Stimulated activated CD4-positive, alpha-beta T cell treated with anti-CD3 and anti-CD28 coated beads, Interleukin-4, amount 100 ng/mL, for 24 hours (primary cell): ENCODE data around the gene NOS3.
"Not testable (repeated sequence)": the region's sequence is repeated elsewhere in the genome, so short reads cannot be mapped to it uniquely, and the experiment has no call there.

Source experiments
- DNase-seq: peaks from one replicate; pipeline ENCODE4 v3.0.0-alpha.2; 2020

The NOS3 gene

DNA sequence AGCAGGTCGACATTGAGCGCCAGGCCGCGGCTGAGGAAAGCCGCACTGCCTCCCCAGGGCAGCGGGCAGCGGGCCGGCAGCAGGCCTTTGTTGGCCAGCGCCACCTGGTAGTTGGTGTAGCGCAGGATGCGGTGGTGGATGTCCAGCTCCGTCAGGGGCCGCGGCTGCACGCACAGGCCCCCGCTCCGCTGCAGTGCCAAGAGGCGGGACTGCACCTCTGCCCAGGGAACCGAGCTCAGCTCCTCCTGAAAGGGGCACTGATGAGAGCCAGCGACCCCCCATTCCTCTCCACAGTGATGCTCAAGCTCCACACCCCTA, 28.3 kb downstream of the NOS3 start:
- no peak for DNase-seq

GRCh38 chr7:151020231-151020630, 29.4 kb downstream of the NOS3 start:
- DNase-seq: no peak

DNA sequence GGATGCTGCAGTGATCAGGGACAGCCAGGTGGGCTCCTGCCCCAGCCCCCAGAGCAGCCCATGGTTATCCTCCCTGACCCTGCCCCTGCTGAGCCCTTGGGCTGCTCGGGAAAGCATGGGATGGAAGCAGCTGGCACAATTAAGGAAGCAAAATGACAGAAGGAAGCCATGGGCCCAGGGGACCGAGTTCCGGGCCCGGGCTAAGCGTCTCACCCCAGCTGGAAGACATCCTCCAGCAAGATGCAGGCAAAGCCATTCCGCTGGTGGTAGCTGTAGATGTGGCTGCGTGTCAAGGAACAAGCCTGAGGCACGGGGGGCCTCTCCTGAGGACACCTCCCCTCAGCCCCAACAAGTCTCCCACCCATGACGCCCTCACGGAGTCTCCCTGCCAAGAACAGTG, 32.4 kb downstream of the NOS3 start:
- DNase-seq: no peak

DNA sequence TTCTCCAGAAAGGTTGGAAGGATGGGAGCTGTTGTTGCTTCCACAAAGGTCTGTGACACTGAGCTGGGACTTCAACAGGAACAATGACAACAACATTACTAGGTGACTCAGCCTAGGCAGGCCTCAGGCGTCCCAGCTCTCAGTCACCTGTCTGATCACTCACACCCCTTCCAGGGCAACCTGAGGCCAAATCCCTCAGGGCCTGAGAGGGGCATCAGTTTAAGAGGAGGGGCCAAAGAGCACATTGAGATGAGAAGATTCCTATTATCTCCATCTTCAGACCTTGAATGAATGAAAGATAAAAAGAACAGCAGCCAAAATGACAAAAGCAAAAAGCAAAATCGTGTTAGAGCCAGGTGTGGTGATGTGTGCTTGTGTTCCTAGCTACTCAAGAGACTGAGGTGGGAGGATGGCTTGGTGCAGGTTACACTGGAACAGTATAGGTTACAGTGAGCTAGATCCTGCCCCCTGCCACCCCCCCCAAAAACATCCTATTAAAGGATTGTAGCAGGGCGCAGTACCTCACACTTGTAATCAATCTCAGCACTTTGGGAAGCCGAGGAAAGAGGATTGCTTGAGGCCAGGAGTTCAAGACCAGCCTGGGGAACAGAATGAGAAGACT, 33.7 kb downstream of the NOS3 start, which contains the start of gene ATG9B:
TSS of gene ATG9B (minus strand) at position 60 of the 622 bp plus-strand sequence. CDS start 71 bp downstream, outside the sequence.
- no peak for DNase-seq

GRCh38 chr7:151025924-151026671, 35.3 kb downstream of the NOS3 start:
- DNase-seq: no peak

- not testable (repeated sequence) for DNase-seq
These were observed 36.2 kb downstream of the NOS3 start for GRCh38 chr7:151026771-151027727.

GRCh38 chr7:151027728-151028130, 36.9 kb downstream of the NOS3 start:
- not testable (repeated sequence) for DNase-seq

DNA sequence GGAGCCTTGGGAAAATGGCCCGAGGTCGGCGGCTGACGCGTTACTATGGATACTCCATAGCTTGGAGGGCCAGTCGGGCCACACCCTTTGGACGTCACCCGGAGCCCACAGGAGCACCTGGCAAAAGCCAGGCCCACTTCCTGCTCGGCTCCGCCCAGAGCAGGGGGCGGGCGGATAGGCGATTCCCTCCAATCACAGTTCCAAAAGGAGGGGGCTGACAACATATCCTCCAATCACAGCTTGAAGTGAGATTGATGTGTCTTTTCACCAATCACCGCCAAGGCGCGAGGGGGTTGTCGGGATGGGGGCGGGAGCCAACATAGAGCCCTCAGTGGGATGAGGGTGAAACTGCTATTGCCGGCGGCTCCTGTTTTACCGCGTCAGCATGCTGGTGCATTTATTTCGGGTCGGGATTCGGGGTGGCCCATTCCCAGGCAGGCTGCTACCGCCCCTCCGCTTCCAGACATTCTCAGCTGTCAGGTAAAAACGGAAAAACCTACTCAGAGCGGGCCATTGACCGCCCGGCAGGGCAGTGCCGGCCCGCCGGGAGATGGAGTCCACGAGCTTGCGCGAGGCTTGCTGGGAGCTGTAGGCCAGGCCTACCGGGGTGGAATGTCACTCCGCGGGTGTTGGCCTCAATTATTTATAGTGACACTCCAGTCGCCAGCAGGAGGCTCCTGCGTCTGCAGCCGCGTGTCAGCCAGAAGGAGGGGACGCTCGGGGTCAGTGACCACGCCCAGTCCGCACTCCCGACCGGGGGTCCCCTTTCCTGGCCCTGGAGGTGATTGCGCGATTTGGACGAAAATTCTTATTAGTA, 37.5 kb downstream of the NOS3 start, which contains the start of gene ABCB8:
TSS of gene ABCB8 (plus strand) at position 320 of the 817 bp plus-strand sequence. CDS start at position 386, 66 bp downstream.
- DNase-seq: peak; percentile 99

DNA sequence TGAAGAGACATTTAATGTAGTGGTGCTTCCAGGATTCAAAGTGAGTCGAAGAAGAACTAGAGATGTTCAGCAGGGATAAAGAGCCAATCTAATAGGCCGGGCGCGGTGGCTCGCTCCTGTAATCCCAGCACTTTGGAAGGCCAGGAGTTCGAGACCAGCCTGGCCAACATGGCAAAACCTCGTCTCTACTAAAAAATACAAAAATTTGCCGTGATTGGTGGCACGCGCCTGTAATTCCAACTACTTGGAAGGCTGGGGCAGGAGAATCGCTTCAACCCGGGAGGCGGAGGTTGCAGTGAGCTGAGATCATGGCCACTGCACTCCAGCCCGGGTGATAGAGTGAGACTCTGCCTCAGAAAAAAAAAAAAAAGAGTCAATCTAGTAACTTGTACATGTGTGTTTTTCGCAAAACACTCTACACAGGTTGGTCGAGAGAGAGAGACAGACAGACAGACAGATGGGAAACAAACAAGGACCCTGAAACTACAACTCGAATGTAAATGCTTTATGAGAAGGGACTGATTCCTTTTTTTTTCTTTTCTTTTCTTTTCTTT, 38.2 kb downstream of the NOS3 start:
- DNase-seq: no peak

DNA sequence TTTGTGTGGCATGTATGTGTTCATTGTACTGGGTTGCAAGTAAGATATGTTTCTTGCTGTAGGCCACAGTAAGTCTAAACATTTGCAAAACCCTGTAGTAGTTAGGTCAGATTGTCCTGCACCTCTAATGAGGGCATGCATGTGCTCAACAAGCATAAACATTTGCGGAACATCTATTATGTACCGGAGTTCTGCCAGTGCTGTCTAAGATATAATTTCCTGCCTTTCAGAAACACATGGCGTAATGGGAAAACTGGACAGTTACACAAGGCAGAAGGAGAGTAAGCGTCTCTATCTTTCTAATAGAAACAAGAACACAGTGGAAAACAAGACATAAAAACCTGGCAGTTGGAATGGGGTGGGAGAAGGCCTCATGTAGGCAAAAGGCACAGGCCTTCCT, 40.2 kb downstream of the NOS3 start:
- DNase-seq: no peak

GRCh38 chr7:151032936-151033863, 42.4 kb downstream of the NOS3 start:
- no peak for DNase-seq

- no peak for DNase-seq
These were observed 43.0 kb downstream of the NOS3 start for GRCh38 chr7:151033864-151034249.

- DNase-seq: no peak
These were observed 43.7 kb downstream of the NOS3 start for GRCh38 chr7:151034312-151035025.

GRCh38 chr7:151035026-151035717, 44.4 kb downstream of the NOS3 start:
- no peak for DNase-seq

DNA sequence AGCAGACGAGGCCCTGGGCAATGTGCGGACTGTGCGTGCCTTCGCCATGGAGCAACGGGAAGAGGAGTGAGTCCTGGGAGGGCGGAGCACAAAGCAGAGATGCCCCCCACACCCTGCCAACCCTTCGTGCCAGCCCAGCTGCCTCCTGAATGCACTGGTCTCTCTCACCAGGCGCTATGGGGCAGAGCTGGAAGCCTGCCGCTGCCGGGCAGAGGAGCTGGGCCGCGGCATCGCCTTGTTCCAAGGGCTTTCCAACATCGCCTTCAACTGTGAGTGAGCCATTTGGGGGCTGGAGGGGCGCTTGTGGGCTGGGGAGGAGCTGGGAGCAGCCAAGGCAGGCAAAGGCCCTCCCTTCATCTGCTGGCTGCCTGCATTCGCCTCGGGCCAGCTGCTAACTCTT, 45.1 kb downstream of the NOS3 start:
- DNase-seq: no peak

DNA sequence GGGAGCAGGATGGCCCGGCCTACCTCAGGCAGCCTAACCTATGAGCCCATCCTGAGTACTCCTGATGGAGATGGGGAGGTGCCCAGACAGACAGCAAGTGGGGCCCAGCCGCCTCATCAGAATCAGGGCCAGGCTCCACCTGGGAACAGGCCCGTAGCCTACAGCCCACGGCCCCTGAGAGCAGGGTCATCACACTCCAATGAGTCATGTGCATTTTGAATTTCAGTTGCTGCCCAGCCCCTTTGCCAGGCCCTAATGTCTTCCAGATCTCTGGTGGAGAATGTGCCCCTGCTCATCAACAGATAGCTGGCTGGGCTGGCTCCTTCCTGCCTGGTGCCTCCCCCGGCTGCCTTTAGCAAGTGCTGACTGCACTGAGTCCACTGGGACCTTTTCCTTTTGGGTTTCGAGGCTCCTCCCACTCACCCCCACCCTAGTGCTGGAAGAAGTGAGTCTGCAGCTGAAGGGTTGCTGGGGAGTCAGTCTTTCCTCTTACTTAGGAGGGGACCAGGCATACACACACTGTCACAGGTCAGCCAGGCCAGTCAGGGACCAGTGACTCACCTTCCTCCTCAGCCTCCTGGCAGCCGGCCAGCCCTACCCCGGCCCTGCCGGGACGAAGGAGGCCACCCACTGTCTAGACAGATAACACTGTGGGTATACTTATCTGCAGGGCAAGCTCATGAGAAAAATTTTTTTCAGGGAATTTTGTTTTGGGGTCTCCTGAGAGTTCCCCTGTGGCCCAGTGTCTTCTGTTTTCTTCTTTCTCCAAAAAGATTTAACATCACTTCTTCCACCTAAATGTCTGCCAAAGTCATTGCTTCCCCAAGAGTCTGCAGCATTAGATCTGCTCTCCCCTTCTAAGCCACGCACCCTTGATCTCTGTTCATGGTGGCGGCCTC, 48.4 kb downstream of the NOS3 start:
- peak; percentile 86 for DNase-seq

DNA sequence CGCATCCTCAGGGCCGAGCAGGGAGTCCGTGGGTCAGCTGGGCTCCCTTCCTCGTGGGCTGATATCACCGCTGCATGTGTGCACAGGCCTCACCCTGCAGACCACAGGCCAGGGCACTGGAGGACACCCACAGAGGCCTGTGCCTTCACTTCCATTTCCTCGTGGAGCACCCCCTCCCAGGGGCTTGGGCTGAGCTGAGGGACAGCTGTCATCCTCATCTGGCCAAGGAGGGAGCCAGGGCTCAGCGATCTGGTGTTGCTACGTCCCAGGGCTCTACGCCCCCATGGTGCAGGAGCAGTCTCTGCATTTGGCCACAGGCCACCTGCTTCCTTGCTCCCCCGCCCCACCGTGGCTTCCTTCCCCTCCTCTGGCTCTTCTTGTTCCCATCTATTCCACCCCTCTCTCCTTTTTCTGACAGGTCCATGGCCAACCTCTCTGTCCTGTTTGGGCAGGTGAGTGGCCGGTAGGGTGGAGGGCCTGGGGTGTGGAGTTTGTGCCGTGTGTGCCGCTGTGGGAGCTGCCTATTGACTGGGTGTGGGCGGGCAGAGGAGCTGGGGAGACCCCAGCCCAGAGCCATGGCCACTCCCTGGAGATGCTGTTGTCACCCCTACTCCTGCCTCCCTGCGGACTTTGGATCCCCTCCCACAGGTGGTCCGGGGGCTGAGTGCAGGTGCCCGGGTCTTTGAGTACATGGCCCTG, 49.2 kb downstream of the NOS3 start:
- no peak for DNase-seq
